ENCODE results near the gene C3orf22. TPM values are rescaled to one million over a fixed set of nuclear protein-coding genes. Genes with fewer than 3 reads are reported as not detected.
"Not testable (repeated sequence)": the region's sequence is repeated elsewhere in the genome, so short reads cannot be mapped to it uniquely, and the experiment has no call there.

The C3orf22 gene
- total RNA-seq, 4 donors from 2014 or later, result not detected

- no peak overlapping the region for H3K4me3 ChIP-seq
- H3K4me1 ChIP-seq, result peaks cover 0 to 19% (median 0%) of the 10 kb centered on the region in 3 donors
- peaks cover 68% of the 10 kb centered on the region for H3K27me3 ChIP-seq
- TF ChIP-seq EP300 (IDR thresholded peaks at IDR 0.05) (no peak), CTCF (IDR thresholded peaks at IDR 0.05) (no peak), POLR2AphosphoS5 (IDR thresholded peaks at IDR 0.05) (no peak), POLR2A (IDR thresholded peaks at IDR 0.05) (no peak)
- peaks cover 0 to 4% (median 0%) of the 10 kb centered on the region in 3 donors for H3K9me3 ChIP-seq
- no peak overlapping the region for H3K27ac ChIP-seq
- ATAC-seq, result no peak
- 60 to 100% methylated on average over 1 to 2 of the region's 9 CpGs for WGBS, 2 donors (ENCODE audit: low coverage in 1 of 2)
- H3K36me3 ChIP-seq, result no peaks in the 10 kb centered on the region
Measured at GRCh38 chr3:126538316-126538715, 20.4 kb downstream of the C3orf22 start.

- Histone ChIP-seq H3K9me3 (peaks cover 0 to 4% (median 0%) of the 10 kb centered on the region in 3 donors), H3K4me3 (no peak overlapping the region), H3K36me3 (no peaks in the 10 kb centered on the region), H3K27me3 (peaks cover 63% of the 10 kb centered on the region), H3K4me1 (peaks cover 0 to 19% (median 0%) of the 10 kb centered on the region in 3 donors), H3K27ac (no peak overlapping the region)
- TF ChIP-seq POLR2AphosphoS5 (IDR thresholded peaks at IDR 0.05) (no peak), CTCF (IDR thresholded peaks at IDR 0.05) (no peak), POLR2A (IDR thresholded peaks at IDR 0.05) (no peak), EP300 (IDR thresholded peaks at IDR 0.05) (no peak)
- WGBS, 2 donors (ENCODE audit: low coverage in 1 of 2), result 56% methylated on average over 4 of the region's 10 CpGs; no CpG with 5 or more reads in 1 of the 2 donors
- ATAC-seq, result no peak
Measured at GRCh38 chr3:126537730-126538281, 20.9 kb downstream of the C3orf22 start.

GRCh38 chr3:126537116-126537729 lies 21.5 kb downstream of the C3orf22 start:
- Histone ChIP-seq H3K4me3 (no peak overlapping the region), H3K27ac (no peak overlapping the region), H3K27me3 (peaks cover 57% of the 10 kb centered on the region), H3K36me3 (no peaks in the 10 kb centered on the region), H3K4me1 (peaks cover 0 to 16% (median 0%) of the 10 kb centered on the region in 3 donors), H3K9me3 (peaks cover 0 to 4% (median 0%) of the 10 kb centered on the region in 3 donors)
- WGBS, 2 donors (ENCODE audit: low coverage in 1 of 2), result 82 to 91% methylated on average over 4 of the region's 9 CpGs
- TF ChIP-seq EP300 (IDR thresholded peaks at IDR 0.05) (no peak), CTCF (IDR thresholded peaks at IDR 0.05) (no peak), POLR2A (IDR thresholded peaks at IDR 0.05) (no peak), POLR2AphosphoS5 (IDR thresholded peaks at IDR 0.05) (no peak)
- no peak for ATAC-seq

GRCh38 chr3:126536126-126536525 lies 22.6 kb downstream of the C3orf22 start:
- Histone ChIP-seq H3K4me1 (peaks cover 0 to 7% (median 0%) of the 10 kb centered on the region in 3 donors), H3K4me3 (no peak overlapping the region), H3K27ac (no peak overlapping the region), H3K36me3 (no peaks in the 10 kb centered on the region), H3K27me3 (peaks cover 46% of the 10 kb centered on the region), H3K9me3 (no peaks in the 10 kb centered on the region)
- TF ChIP-seq CTCF (IDR thresholded peaks at IDR 0.05) (no peak), POLR2AphosphoS5 (IDR thresholded peaks at IDR 0.05) (no peak), POLR2A (IDR thresholded peaks at IDR 0.05) (no peak), EP300 (IDR thresholded peaks at IDR 0.05) (no peak)
- ATAC-seq, result no peak
- WGBS, 2 donors (ENCODE audit: low coverage in 1 of 2), result 63% methylated on average over 1 of the region's 3 CpGs; no CpG with 5 or more reads in 1 of the 2 donors

- ATAC-seq, result no peak
- Histone ChIP-seq H3K27ac (no peak overlapping the region), H3K4me1 (peaks cover 0 to 2% (median 0%) of the 10 kb centered on the region in 3 donors), H3K27me3 (peaks cover 41% of the 10 kb centered on the region), H3K36me3 (no peaks in the 10 kb centered on the region), H3K4me3 (no peak overlapping the region), H3K9me3 (no peaks in the 10 kb centered on the region)
- TF ChIP-seq EP300 (IDR thresholded peaks at IDR 0.05), result no peak
Measured at GRCh38 chr3:126535636-126536035, 23.1 kb downstream of the C3orf22 start.

- WGBS, 2 donors (ENCODE audit: low coverage in 1 of 2), result 60 to 63% methylated on average over 2 to 3 of the region's 7 CpGs
- not testable (repeated sequence) for ATAC-seq, H3K4me1 ChIP-seq, H3K9me3 ChIP-seq, H3K36me3 ChIP-seq, H3K27ac ChIP-seq, H3K4me3 ChIP-seq
- H3K27me3 ChIP-seq, result peaks cover 38% of the 10 kb centered on the region
Measured at GRCh38 chr3:126534716-126535115, 24.0 kb downstream of the C3orf22 start.

All from gastroesophageal sphincter (tissue), 4 donors.